Measurements from ENCODE around the gene RHOF. TPM values are rescaled to one million over a fixed set of nuclear protein-coding genes. Genes with fewer than 3 reads are reported as not detected.

The RHOF gene
- total RNA-seq, 1 experiment from 2014 or later = 29.1 TPM

DNA sequence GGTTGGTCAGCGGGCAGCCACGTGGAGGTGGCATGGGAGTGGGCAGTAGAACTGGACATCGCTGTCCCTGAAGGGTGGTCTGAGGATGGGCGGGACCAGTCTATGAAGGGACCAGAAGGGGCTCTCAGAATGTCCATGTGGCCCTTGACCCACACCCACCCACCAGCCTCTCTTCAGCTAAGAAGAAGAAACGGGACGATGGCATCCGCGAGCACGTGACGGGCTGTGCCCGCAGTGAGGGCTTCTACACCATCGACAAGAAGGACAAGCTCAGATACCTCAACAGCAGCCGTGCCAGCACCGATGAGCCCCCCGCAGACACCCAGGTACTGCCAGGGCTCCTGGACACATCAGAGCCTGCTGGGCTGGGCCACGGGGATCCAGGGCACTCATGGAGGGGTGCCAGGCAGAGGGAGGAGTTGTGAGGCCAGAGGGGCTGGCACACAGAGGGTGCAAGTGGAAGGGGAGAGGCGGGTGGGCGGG lies 31.6 kb upstream of the RHOF start:
- H3K4me1 Mint-ChIP-seq = no peaks in the 10 kb centered on the region

More for the DNA sequence above, 31.6 kb upstream of the RHOF start:
- no peaks in the 10 kb centered on the region for H3K79me1 ChIP-seq (ENCODE audit: insufficient read depth, low read depth, low read length, poor library complexity, severe bottlenecking)
- H3K4me1 ChIP-seq (ENCODE audit: insufficient read depth, low read length) = no peaks in the 10 kb centered on the region
- H3K27me3 Mint-ChIP-seq (ENCODE audit: low read depth) = no peaks in the 10 kb centered on the region
- no peak overlapping the region for H2BK5ac ChIP-seq (ENCODE audit: insufficient read length, low read length)
- H3K4me3 Mint-ChIP-seq = no peak overlapping the region; a peak in 1 of 5 replicates
- no peak overlapping the region for H3K27ac ChIP-seq (ENCODE audit: insufficient read length, low read depth, low read length)
- no peak overlapping the region for H3K23ac ChIP-seq (ENCODE audit: insufficient read length, low read depth, low read length)
- no peaks in the 10 kb centered on the region for H3K9me3 ChIP-seq (ENCODE audit: control insufficient read depth, low read depth, low read length)
- no peak overlapping the region for H3K56ac ChIP-seq (ENCODE audit: insufficient read length, low read depth, low read length)
- no peak overlapping the region for H3T11ph ChIP-seq (ENCODE audit: low read length)
- no peak overlapping the region for H4K91ac ChIP-seq (ENCODE audit: insufficient read length, low read depth, low read length)
- H4K8ac ChIP-seq (replicated peaks; ENCODE audit: insufficient read length, low read depth, low read length) = no peak overlapping the region
- WGBS (ENCODE audit: extremely low coverage, insufficient read length, low lambda C conversion rate) = no CpG with 5 or more reads among the region's 18 CpGs
- H3K9ac ChIP-seq (ENCODE audit: extremely low read depth, insufficient read length, low read length) = no peak overlapping the region
- no peak overlapping the region for H2BK20ac ChIP-seq (ENCODE audit: low read depth, low read length, poor library complexity, severe bottlenecking)
- H4K5ac ChIP-seq (ENCODE audit: insufficient read length, low read depth, low read length) = no peak overlapping the region
- no peak overlapping the region for H2BK120ac ChIP-seq (ENCODE audit: low read depth, low read length, poor library complexity, severe bottlenecking)
- DNase-seq = peak; percentile 33
- H2BK12ac ChIP-seq (ENCODE audit: insufficient read length, low read depth, low read length) = no peak overlapping the region
- no peaks in the 10 kb centered on the region for H3K27me3 ChIP-seq (ENCODE audit: insufficient read depth, low read length)
- H3K14ac ChIP-seq (ENCODE audit: insufficient read depth, low read length) = no peak overlapping the region
- no peaks in the 10 kb centered on the region for H3K23me2 ChIP-seq (ENCODE audit: insufficient read length, low read depth, low read length, poor library complexity, severe bottlenecking)
- H3K27ac Mint-ChIP-seq = no peak overlapping the region
- H2AFZ ChIP-seq (ENCODE audit: low read length) = no peak overlapping the region
- TF ChIP-seq, protein P1, sequence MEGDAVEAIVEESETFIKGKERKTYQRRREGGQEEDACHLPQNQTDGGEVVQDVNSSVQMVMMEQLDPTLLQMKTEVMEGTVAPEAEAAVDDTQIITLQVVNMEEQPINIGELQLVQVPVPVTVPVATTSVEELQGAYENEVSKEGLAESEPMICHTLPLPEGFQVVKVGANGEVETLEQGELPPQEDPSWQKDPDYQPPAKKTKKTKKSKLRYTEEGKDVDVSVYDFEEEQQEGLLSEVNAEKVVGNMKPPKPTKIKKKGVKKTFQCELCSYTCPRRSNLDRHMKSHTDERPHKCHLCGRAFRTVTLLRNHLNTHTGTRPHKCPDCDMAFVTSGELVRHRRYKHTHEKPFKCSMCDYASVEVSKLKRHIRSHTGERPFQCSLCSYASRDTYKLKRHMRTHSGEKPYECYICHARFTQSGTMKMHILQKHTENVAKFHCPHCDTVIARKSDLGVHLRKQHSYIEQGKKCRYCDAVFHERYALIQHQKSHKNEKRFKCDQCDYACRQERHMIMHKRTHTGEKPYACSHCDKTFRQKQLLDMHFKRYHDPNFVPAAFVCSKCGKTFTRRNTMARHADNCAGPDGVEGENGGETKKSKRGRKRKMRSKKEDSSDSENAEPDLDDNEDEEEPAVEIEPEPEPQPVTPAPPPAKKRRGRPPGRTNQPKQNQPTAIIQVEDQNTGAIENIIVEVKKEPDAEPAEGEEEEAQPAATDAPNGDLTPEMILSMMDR (conservative IDR thresholded peaks at IDR 0.05) = no peak
- no peak overlapping the region for H3K4me2 ChIP-seq (ENCODE audit: insufficient read depth, insufficient read length, low read length)
- no peak overlapping the region for H2BK15ac ChIP-seq (ENCODE audit: low read depth, low read length)
- no peaks in the 10 kb centered on the region for H4K20me1 ChIP-seq (ENCODE audit: control insufficient read depth, insufficient read depth, insufficient read length)
- no peak overlapping the region for H3K4ac ChIP-seq (ENCODE audit: low read depth, low read length)
- H3K9me3 Mint-ChIP-seq = no peaks in the 10 kb centered on the region; a peak in 1 of 5 replicates
- no peaks in the 10 kb centered on the region for H3K79me2 ChIP-seq (ENCODE audit: insufficient read depth, low read length)
- H2AK5ac ChIP-seq (ENCODE audit: insufficient read length, low read length) = no peak overlapping the region
- H3K18ac ChIP-seq (ENCODE audit: insufficient read length, low read depth, low read length) = no peak overlapping the region
- peaks cover 24 to 72% (median 55%) of the 10 kb centered on the region in 3 experiments for H3K36me3 Mint-ChIP-seq (ENCODE audit: insufficient read depth in 1 of 3, low read depth in 3 of 3)
